IMR-90 (cell line): ENCODE results near the gene PIP5K1C. TPM values are rescaled to one million over a fixed set of nuclear protein-coding genes. Genes with fewer than 3 reads are reported as not detected.

Experiments
- ATAC-seq: fragments of 200-7000 bp; cut with Tn5 transposase; 2 replicates; pipeline ENCODE4 v1.9.1; 2020; ENCODE audit warnings: low read depth, mild to moderate bottlenecking, moderate library complexity
- BruUV-seq: library from RNA; stranded (reverse); fragments of 400-500 nt; replicated peaks from 2 replicates; lab custom pipeline; 2021; lab: Mats Ljungman, UMichigan
- CTCF ChIA-PET: fragments of 300-600 bp; formaldehyde crosslinking; extraction: SDS; loops from one replicate; lab custom pipeline; 2021; ENCODE audit warnings: antibody characterized with exemption; lab: Yijun Ruan, JAX
- POLR2A ChIA-PET: fragments of 300-600 bp; sonication (Branson Sonifier 250); formaldehyde crosslinking; loops from one replicate; lab custom pipeline; 2022; ENCODE audit warnings: antibody characterized with exemption; ENCODE audit not compliant: unreplicated experiment; lab: Charles Lee
- DNase-seq: peaks from one replicate; pipeline ENCODE4 v3.0.0; 2013
- H2AFZ ChIP-seq: replicated peaks from 2 replicates; pipeline ENCODE3; 2013; ENCODE audit warnings: low read length, mild to moderate bottlenecking; ENCODE audit not compliant: poor library complexity
- H2AK5ac ChIP-seq: 2 replicates; pipeline ENCODE4 v1.6.1; 2013; ENCODE audit warnings: low read depth, low read length, inconsistent platforms
- H2AK9ac ChIP-seq: replicated peaks from 2 replicates; pipeline ENCODE3; 2013; ENCODE audit warnings: mild to moderate bottlenecking, low read depth, low read length, moderate library complexity; ENCODE audit not compliant: poor library complexity
- H2BK120ac ChIP-seq: 2 replicates; pipeline ENCODE4 v1.6.1; 2013; ENCODE audit warnings: low read depth, low read length, inconsistent platforms
- H2BK15ac ChIP-seq: 3 replicates; pipeline ENCODE4 v1.6.1; 2013; ENCODE audit warnings: low read depth, low read length, inconsistent platforms
- H2BK20ac ChIP-seq: 2 replicates; pipeline ENCODE4 v1.6.1; 2013; ENCODE audit warnings: low read depth, mild to moderate bottlenecking, inconsistent platforms, low read length, moderate library complexity
- H2BK5ac ChIP-seq: 2 replicates; pipeline ENCODE4 v1.6.1; 2013; ENCODE audit warnings: mild to moderate bottlenecking, low read depth, low read length, inconsistent platforms; ENCODE audit not compliant: poor library complexity, severe bottlenecking
- H3K14ac ChIP-seq: replicated peaks from 2 replicates; pipeline ENCODE4 v1.6.1; 2013; ENCODE audit warnings: low read depth, low read length, inconsistent platforms
- H3K18ac ChIP-seq: 2 replicates; pipeline ENCODE4 v1.6.1; 2013; ENCODE audit warnings: low read depth, low read length, control low read depth
- H3K23ac ChIP-seq: 2 replicates; pipeline ENCODE4 v1.6.1; 2013; ENCODE audit warnings: low read depth, low read length, inconsistent platforms
- H3K27ac ChIP-seq: 2 replicates; pipeline ENCODE4 v1.5.1; 2013; ENCODE audit warnings: mild to moderate bottlenecking, control low read depth, low read length; ENCODE audit not compliant: insufficient read depth
- H3K27me3 ChIP-seq: 2 replicates; pipeline ENCODE4 v1.6.1; 2013; ENCODE audit warnings: low read length; ENCODE audit not compliant: control insufficient read depth, insufficient read depth
- H3K36me3 ChIP-seq: 2 replicates; pipeline ENCODE4 v1.6.1; 2013; ENCODE audit warnings: low read length, mixed read lengths; ENCODE audit not compliant: control insufficient read depth, insufficient read depth
- H3K4ac ChIP-seq: 2 replicates; pipeline ENCODE4 v1.6.1; 2013; ENCODE audit warnings: low read depth, low read length, inconsistent platforms
- H3K4me1 ChIP-seq: 2 replicates; pipeline ENCODE4 v1.6.1; 2013; ENCODE audit warnings: low read length, mixed read lengths; ENCODE audit not compliant: control insufficient read depth, insufficient read depth
- H3K4me2 ChIP-seq: 2 replicates; pipeline ENCODE4 v1.6.1; 2013; ENCODE audit warnings: low read depth, mild to moderate bottlenecking, control low read depth, low read length, moderate library complexity
- H3K4me3 ChIP-seq: 2 replicates; pipeline ENCODE4 v1.5.1; 2013; ENCODE audit warnings: low read depth, mild to moderate bottlenecking, control low read depth, low read length, moderate library complexity; ENCODE audit not compliant: insufficient read depth
- H3K56ac ChIP-seq: 2 replicates; pipeline ENCODE4 v1.6.1; 2013; ENCODE audit warnings: low read length, inconsistent platforms; ENCODE audit not compliant: insufficient read depth; ENCODE audit errors: extremely low read depth
- H3K79me1 ChIP-seq, 2 experiments: 2 replicates each; pipeline ENCODE4 v1.6.1; 2013; ENCODE audit warnings: low read length in 2 of 2, inconsistent platforms in 1 of 2, low read depth in 1 of 2
- H3K9ac ChIP-seq: 2 replicates; pipeline ENCODE4 v1.6.1; 2013; ENCODE audit warnings: low read depth, low read length, control low read depth
- H3K9me1 ChIP-seq: 2 replicates; pipeline ENCODE4 v1.6.1; 2013; ENCODE audit warnings: low read length, inconsistent platforms; ENCODE audit not compliant: insufficient read depth
- H3K9me3 ChIP-seq: 2 replicates; pipeline ENCODE4 v1.6.1; 2013; ENCODE audit warnings: low read length; ENCODE audit not compliant: control insufficient read depth, insufficient read depth
- H4K20me1 ChIP-seq: 2 replicates; pipeline ENCODE4 v1.6.1; 2013; ENCODE audit warnings: low read length, inconsistent platforms; ENCODE audit not compliant: insufficient read depth
- H4K5ac ChIP-seq: 2 replicates; pipeline ENCODE4 v1.6.1; 2013; ENCODE audit warnings: mild to moderate bottlenecking, low read depth, low read length, control low read depth
- H4K8ac ChIP-seq, 2 experiments: 2 replicates each; pipeline ENCODE4 v1.6.1; 2013; ENCODE audit warnings: low read depth in 2 of 2, low read length in 2 of 2, control low read depth in 1 of 2, inconsistent platforms in 1 of 2
- H4K91ac ChIP-seq: 2 replicates; pipeline ENCODE4 v1.6.1; 2013; ENCODE audit warnings: low read depth, low read length, inconsistent platforms; ENCODE audit not compliant: insufficient read depth
- BHLHE40 ChIP-seq: fragments of 150-350 bp; IDR thresholded peaks from 2 replicates; pipeline ENCODE4 v1.6.1; 2016; ENCODE audit warnings: mild to moderate bottlenecking, low read depth, low read length
- CEBPB ChIP-seq: IDR thresholded peaks from 2 replicates; pipeline ENCODE4 v1.6.1; 2012; ENCODE audit warnings: low read depth, low read length, improper control_type of control experiment
- CTCF ChIP-seq: conservative IDR thresholded peaks from 2 replicates; pipeline ENCODE4 v1.5.1; 2012; ENCODE audit warnings: mild to moderate bottlenecking, low read depth, low read length, improper control_type of control experiment
- ELK1 ChIP-seq: fragments of 150-350 bp; IDR thresholded peaks from 2 replicates; pipeline ENCODE4 v1.6.1; 2016; ENCODE audit warnings: low read depth, mild to moderate bottlenecking, low read length, moderate library complexity, borderline replicate concordance
- MAZ ChIP-seq: IDR thresholded peaks from 2 replicates; pipeline ENCODE4 v1.6.1; 2012; ENCODE audit warnings: low read depth, mild to moderate bottlenecking, low read length, improper control_type of control experiment, moderate library complexity, borderline replicate concordance
- WGBS, 2 experiments: methylation state at CpG; one replicate each; pipeline versions ENCODE4 v1.1.5 to v1.1.7; 2013; ENCODE audit warnings: missing lambda C conversion rate in 2 of 2; ENCODE audit not compliant: insufficient read length in 1 of 2; ENCODE audit errors: extremely low coverage in 2 of 2; 5-methylcytosine and 5-hydroxymethylcytosine counted together
- dilution Hi-C: fragments of 300-500 bp; cut with HindIII; formaldehyde crosslinking; loops from one replicate; pipeline ENCODE4 v1.14.3; 2018; ENCODE audit warnings: low sequenced_read_pairs; ENCODE audit not compliant: unreplicated experiment
- in situ Hi-C: fragments of 300-500 bp; cut with MboI; formaldehyde crosslinking; loops from 3 replicates; pipeline ENCODE4 v1.14.3; 2019; ENCODE audit warnings: low sequenced_read_pairs, inconsistent platforms, mixed read lengths
- intact Hi-C: fragments of 100-400 bp; cut with micrococcal nuclease; formaldehyde crosslinking; loops from 2 replicates; pipeline ENCODE4 v1.10.0; 2022
- polyA plus RNA-seq, 3 experiments: library from polyadenylated mRNA; depleted of rRNA; stranded (reverse); fragments of >200 nt; gene quantifications; 2 replicates each; pipeline ENCODE4 v1.2.3, GENCODE V29; 2012; ENCODE audit warnings: low replicate concordance in 1 of 3
- total RNA-seq: library from RNA; depleted of rRNA; stranded (reverse); fragments of >200 nt; gene quantifications from 2 replicates; pipeline ENCODE4 v1.2.3, GENCODE V29; 2012

The PIP5K1C gene
- total and polyA plus RNA-seq, 2 of the 4 experiments (the other 2 are of a cell fraction): 13.6 to 23.3 TPM

GRCh38 chr19:3719868-3720267 lies 19.6 kb upstream of the PIP5K1C start:
- in situ Hi-C loops (no loop called here), dilution Hi-C loops (no loop called here), intact Hi-C loops (no loop called here)
- Histone ChIP-seq H3K4ac (no peak overlapping the region), H3K9me1 (no peaks in the 10 kb centered on the region), H3K4me2 (no peak overlapping the region), H3K9me3 (no peaks in the 10 kb centered on the region), H3K27ac (no peak overlapping the region), H4K20me1 (no peaks in the 10 kb centered on the region), H4K91ac (no peak overlapping the region), H2AFZ (no peak overlapping the region), H3K56ac (no peak overlapping the region), H2BK120ac (no peak overlapping the region), H4K5ac (no peak overlapping the region), H3K79me1 (no peaks in the 10 kb centered on the region), H3K36me3 (no peaks in the 10 kb centered on the region), H3K23ac (no peak overlapping the region), H2BK5ac (no peak overlapping the region), H3K18ac (no peak overlapping the region), H2BK20ac (no peak overlapping the region), H2AK9ac (no peak overlapping the region), H3K4me1 (no peaks in the 10 kb centered on the region), H2AK5ac (no peak overlapping the region), H3K4me3 (no peak overlapping the region), H3K27me3 (peaks cover 34% of the 10 kb centered on the region), H2BK15ac (no peak overlapping the region), H3K9ac (no peak overlapping the region), H4K8ac (no peak overlapping the region), H3K14ac (no peak overlapping the region)
- DNase-seq (no peak), ATAC-seq (no peak)
- ChIA-PET CTCF (no interaction called here), POLR2A (no interaction called here)
- no peak for TF ChIP-seq MAZ
- no peak for TF ChIP-seq BHLHE40
- no peak for TF ChIP-seq ELK1
- no peak for TF ChIP-seq CEBPB
- no peak for TF ChIP-seq CTCF
- no CpG with 5 or more reads among the region's 4 CpGs for WGBS, 2 experiments
- BruUV-seq: no TSS peak
